HG02973 (cell line): ENCODE data around the gene LDOC1.
"Not testable (repeated sequence)": the region's sequence is repeated elsewhere in the genome, so short reads cannot be mapped to it uniquely, and the experiment has no call there.

Experiments
- ATAC-seq: cut with Tn5 transposase; IDR thresholded peaks from one replicate; pipeline ENCODE4 v1.9.1; 2021; ENCODE audit warnings: moderate library complexity; ENCODE audit not compliant: unreplicated experiment

LDOC1 gene

GRCh38 chrX:141176586-141177451 is at the start of gene LDOC1:
TSS of gene LDOC1 (minus strand) at chrX:141177129. CDS start at chrX:141177021, 108 bp downstream.
- ATAC-seq = no peak

GRCh38 chrX:141221611-141222010 is 44.7 kb upstream of the LDOC1 start:
- ATAC-seq = no peak

GRCh38 chrX:141220342-141221008 is 43.5 kb upstream of the LDOC1 start:
- no peak for ATAC-seq

- no peak for ATAC-seq
Measured at GRCh38 chrX:141214196-141214595, 37.3 kb upstream of the LDOC1 start.

GRCh38 chrX:141201962-141202361 is 25.0 kb upstream of the LDOC1 start:
- ATAC-seq = no peak

- ATAC-seq = not testable (repeated sequence)
Measured at GRCh38 chrX:141188573-141188972, 11.6 kb upstream of the LDOC1 start.

GRCh38 chrX:141185366-141185765 is 8.4 kb upstream of the LDOC1 start:
- ATAC-seq = no peak

GRCh38 chrX:141183000-141183399 is 6.1 kb upstream of the LDOC1 start:
- ATAC-seq = no peak

- ATAC-seq = no peak
Measured at GRCh38 chrX:141180851-141181250, 3.9 kb upstream of the LDOC1 start.

- no peak for ATAC-seq
Measured at GRCh38 chrX:141175786-141176185, 1.1 kb downstream of the LDOC1 start.

- no peak for ATAC-seq
Measured at GRCh38 chrX:141164406-141164805, 12.5 kb downstream of the LDOC1 start.

GRCh38 chrX:141158084-141158483 is 18.8 kb downstream of the LDOC1 start:
- no peak for ATAC-seq

GRCh38 chrX:141155231-141155630 is 21.7 kb downstream of the LDOC1 start:
- not testable (repeated sequence) for ATAC-seq

- ATAC-seq = no peak
Measured at GRCh38 chrX:141142946-141143345, 34.0 kb downstream of the LDOC1 start.

GRCh38 chrX:141133272-141133671 is 43.7 kb downstream of the LDOC1 start:
- no peak for ATAC-seq

GRCh38 chrX:141127146-141127545 is 49.8 kb downstream of the LDOC1 start:
- no peak for ATAC-seq
